Peyer's patch (tissue), 4 donors: ENCODE results near the gene KRAS. TPM values are rescaled to one million over a fixed set of nuclear protein-coding genes. Genes with fewer than 3 reads are reported as not detected.

Experiments used
- DNase-seq, 3 donors: peaks; one replicate each; pipeline ENCODE4 v3.0.0-alpha.2; 2017 to 2019
- H3K27ac ChIP-seq, 4 donors: fragments of 200-600 bp; sonication (generic); one replicate each; pipeline ENCODE4 v1.5.1; 2016 to 2019
- H3K27me3 ChIP-seq, 2 donors: fragments of 200-600 bp; sonication (generic); one replicate each; pipeline ENCODE4 v1.5.1; 2019
- H3K36me3 ChIP-seq, 3 donors: fragments of 200-600 bp; sonication (generic); one replicate each; pipeline ENCODE4 v1.5.1; 2016 to 2019
- H3K4me1 ChIP-seq, 4 donors: fragments of 200-600 bp; sonication (generic); one replicate each; pipeline ENCODE4 v1.5.1; 2016 to 2019
- H3K4me3 ChIP-seq, 4 donors: fragments of 200-600 bp; sonication (generic); 1 replicate in 3 of 4; 2 replicates in 1 of 4; pipeline ENCODE4 v1.5.1; 2016 to 2019; ENCODE audit warnings: mild to moderate bottlenecking in 1 of 4
- H3K9me3 ChIP-seq, 4 donors: fragments of 200-600 bp; sonication (generic); one replicate each; pipeline ENCODE4 v1.5.1; 2016 to 2019; ENCODE audit warnings: mild to moderate bottlenecking in 1 of 4
- CTCF ChIP-seq, 6 experiments: fragments of 450-650 bp in 4 of 6; fragments of 200-600 bp in 2 of 6; sonication (generic) in 1 of 6; IDR thresholded peaks; one replicate each; pipeline ENCODE4 v1.5.1; 2017 to 2019; ENCODE audit warnings: antibody characterized with exemption in 6 of 6, mild to moderate bottlenecking in 3 of 6, moderate library complexity in 1 of 6
- POLR2A ChIP-seq, 2 donors: fragments of 450-650 bp; IDR thresholded peaks; one replicate each; pipeline ENCODE4 v1.5.1; 2017; ENCODE audit warnings: antibody characterized with exemption in 2 of 2, mild to moderate bottlenecking in 2 of 2, moderate library complexity in 2 of 2
- total RNA-seq, 4 donors: library from RNA; depleted of rRNA; stranded (reverse); fragments of >200 nt; gene quantifications; one replicate each; pipeline ENCODE4 v1.1.0, GENCODE V29; 2016

KRAS gene
- total RNA-seq, 4 donors from 2014 or later = 17.3 to 27.8 (median 23.2) TPM

GRCh38 chr12:25256005-25256404, 5.3 kb upstream of the KRAS start:
- no peak overlapping the region for H3K27ac ChIP-seq
- no peaks in the 10 kb centered on the region for H3K36me3 ChIP-seq
- no peaks in the 10 kb centered on the region for H3K27me3 ChIP-seq
- no peak for DNase-seq
- no peaks in the 10 kb centered on the region for H3K9me3 ChIP-seq
- H3K4me3 ChIP-seq = no peak overlapping the region
- TF ChIP-seq CTCF (IDR thresholded peaks at IDR 0.05) (no peak), POLR2A (IDR thresholded peaks at IDR 0.05) (no peak)
- peaks cover 0 to 5% (median 1%) of the 10 kb centered on the region in 4 donors for H3K4me1 ChIP-seq

- no peak overlapping the region for H3K4me3 ChIP-seq
- TF ChIP-seq CTCF (IDR thresholded peaks at IDR 0.05) (no peak), POLR2A (IDR thresholded peaks at IDR 0.05) (no peak)
- H3K27me3 ChIP-seq = no peaks in the 10 kb centered on the region
- no peak for DNase-seq
- no peak overlapping the region for H3K27ac ChIP-seq
- no peaks in the 10 kb centered on the region for H3K36me3 ChIP-seq
- peaks cover 0 to 11% (median 1%) of the 10 kb centered on the region in 4 donors for H3K4me1 ChIP-seq
- H3K9me3 ChIP-seq = no peaks in the 10 kb centered on the region
Measured at GRCh38 chr12:25254271-25254880, 3.6 kb upstream of the KRAS start.

- Histone ChIP-seq H3K27ac (peak overlapping the region in 1 of 4 donors; percentile 34), H3K4me1 (peaks cover 0 to 18% (median 5%) of the 10 kb centered on the region in 4 donors)
Measured at GRCh38 chr12:25253371-25254068, 2.8 kb upstream of the KRAS start.

GRCh38 chr12:25252946-25253345, 2.2 kb upstream of the KRAS start:
- no peak for DNase-seq
- no peak for TF ChIP-seq CTCF (IDR thresholded peaks at IDR 0.05)
- no peak for TF ChIP-seq POLR2A (IDR thresholded peaks at IDR 0.05)
- H3K9me3 ChIP-seq = no peaks in the 10 kb centered on the region
- H3K27ac ChIP-seq = no peak overlapping the region
- no peaks in the 10 kb centered on the region for H3K36me3 ChIP-seq
- no peaks in the 10 kb centered on the region for H3K27me3 ChIP-seq
- no peak overlapping the region for H3K4me3 ChIP-seq
- H3K4me1 ChIP-seq = peaks cover 0 to 22% (median 5%) of the 10 kb centered on the region in 4 donors

More at GRCh38 chr12:25253371-25254068, 2.8 kb upstream of the KRAS start:
- no peaks in the 10 kb centered on the region for H3K27me3 ChIP-seq
- no peak overlapping the region for H3K4me3 ChIP-seq
- H3K9me3 ChIP-seq = no peaks in the 10 kb centered on the region
- no peak for DNase-seq
- no peaks in the 10 kb centered on the region for H3K36me3 ChIP-seq
- TF ChIP-seq CTCF (IDR thresholded peaks at IDR 0.05) = no peak
- TF ChIP-seq POLR2A (IDR thresholded peaks at IDR 0.05) = no peak

GRCh38 chr12:25251769-25252168, 1.0 kb upstream of the KRAS start:
- no peaks in the 10 kb centered on the region for H3K27me3 ChIP-seq
- H3K9me3 ChIP-seq = no peaks in the 10 kb centered on the region
- peak overlapping the region; percentile 96 to 99 (median 99) for H3K27ac ChIP-seq
- no peaks in the 10 kb centered on the region for H3K36me3 ChIP-seq
- H3K4me3 ChIP-seq = peak overlapping the region in 3 of 4 donors; percentile 99 to 100 (median 99)
- H3K4me1 ChIP-seq = peaks cover 0 to 22% (median 5%) of the 10 kb centered on the region in 4 donors
- TF ChIP-seq POLR2A (IDR thresholded peaks at IDR 0.05) (no peak), CTCF (IDR thresholded peaks at IDR 0.05) (no peak)
- no peak for DNase-seq
